ENCODE results near the gene FERMT1. TPM values are rescaled to one million over a fixed set of nuclear protein-coding genes. Genes with fewer than 3 reads are reported as not detected.

Gene FERMT1
- total and polyA plus RNA-seq, 2 experiments from 2014 or later = 16.2 to 18.3 TPM

GRCh38 chr20:6057691-6058090 lies 65.1 kb downstream of the FERMT1 start:
- DNase-seq (ENCODE audit: low spot score) (no peak), ATAC-seq (no peak)
- Mint-ChIP-seq H3K9me3 (no peaks in the 10 kb centered on the region; the same call in 2 of the 3 replicates), H3K4me1 (peaks cover 18% of the 10 kb centered on the region), H3K4me3 (no peak overlapping the region), H3K27ac (no peak overlapping the region), H3K27me3 (ENCODE audit: insufficient read depth, low read depth, poor library complexity) (peaks cover 21% of the 10 kb centered on the region), H3K36me3 (ENCODE audit: low read depth) (no peaks in the 10 kb centered on the region; the same call in 2 of the 3 replicates)
- Histone ChIP-seq H3K4me1 (ENCODE audit: insufficient read depth) (peaks cover 11% of the 10 kb centered on the region), H4K20me1 (replicated peaks; ENCODE audit: insufficient read depth) (no peaks in the 10 kb centered on the region), H2AFZ (no peak overlapping the region), H3F3A (replicated peaks; ENCODE audit: low read depth) (0 out of 2 replicates have a peak, but pooled peaks cover 4% of the 10 kb centered on the region), H3K9me2 (ENCODE audit: insufficient read depth) (no peaks in the 10 kb centered on the region), H3K27ac (ENCODE audit: low read depth) (no peak overlapping the region), H3K27me3 (ENCODE audit: insufficient read depth) (peaks cover 24% of the 10 kb centered on the region), H3K4me2 (no peak overlapping the region), H3K36me3 (ENCODE audit: insufficient read depth) (no peaks in the 10 kb centered on the region), H3K79me2 (replicated peaks; ENCODE audit: insufficient read depth) (no peaks in the 10 kb centered on the region), H3K4me3 (no peak overlapping the region)
- TF ChIP-seq CTCF (conservative IDR thresholded peaks at IDR 0.05; ENCODE audit: low read depth in 2 of 2) (no peak), POLR2AphosphoS5 (IDR thresholded peaks at IDR 0.05; ENCODE audit: low read depth) (no peak), NANOG (IDR thresholded peaks at IDR 0.05; ENCODE audit: borderline replicate concordance) (no peak), ZNF114 (CRISPR knock-in tag; IDR thresholded peaks at IDR 0.05) (no peak)

- no peak for ATAC-seq
- peaks cover 11% of the 10 kb centered on the region for H3K4me1 ChIP-seq (ENCODE audit: insufficient read depth)
- H3K4me2 ChIP-seq = no peak overlapping the region
- H3K4me3 Mint-ChIP-seq = no peak overlapping the region
- no peak overlapping the region for H3K4me3 ChIP-seq
- no peaks in the 10 kb centered on the region for H3K36me3 ChIP-seq (ENCODE audit: insufficient read depth)
- peaks cover 24% of the 10 kb centered on the region for H3K27me3 Mint-ChIP-seq (ENCODE audit: insufficient read depth, low read depth, poor library complexity)
- no peaks in the 10 kb centered on the region; the same call in 2 of the 3 replicates for H3K9me3 Mint-ChIP-seq
- H3K27ac Mint-ChIP-seq = no peak overlapping the region
- H3K79me2 ChIP-seq (replicated peaks; ENCODE audit: insufficient read depth) = no peaks in the 10 kb centered on the region
- H3K9me2 ChIP-seq (ENCODE audit: insufficient read depth) = no peaks in the 10 kb centered on the region
- H3F3A ChIP-seq (replicated peaks; ENCODE audit: low read depth) = 0 out of 2 replicates have a peak, but pooled peaks cover 4% of the 10 kb centered on the region
- peaks cover 30% of the 10 kb centered on the region for H3K27me3 ChIP-seq (ENCODE audit: insufficient read depth)
- no peaks in the 10 kb centered on the region; the same call in 2 of the 3 replicates for H3K36me3 Mint-ChIP-seq (ENCODE audit: low read depth)
- DNase-seq (ENCODE audit: low spot score) = no peak
- H3K4me1 Mint-ChIP-seq = peaks cover 18% of the 10 kb centered on the region
- H3K27ac ChIP-seq (ENCODE audit: low read depth) = no peak overlapping the region
- H2AFZ ChIP-seq = no peak overlapping the region
- no peaks in the 10 kb centered on the region for H4K20me1 ChIP-seq (replicated peaks; ENCODE audit: insufficient read depth)
- TF ChIP-seq STAT1 (IDR thresholded peaks at IDR 0.05; ENCODE audit: unreplicated experiment) = no peak
- no peak for TF ChIP-seq ZNF331 (CRISPR knock-in tag; IDR thresholded peaks at IDR 0.05; ENCODE audit: low read depth)
- no peak for TF ChIP-seq POLR2AphosphoS5 (IDR thresholded peaks at IDR 0.05; ENCODE audit: low read depth)
- no peak for TF ChIP-seq JUNB (IDR thresholded peaks at IDR 0.05; ENCODE audit: unreplicated experiment)
- no peak for TF ChIP-seq CREB1 (CRISPR knock-in tag; IDR thresholded peaks at IDR 0.05; ENCODE audit: low read depth)
- no peak for TF ChIP-seq ZNF462 (CRISPR knock-in tag; IDR thresholded peaks at IDR 0.05)
- TF ChIP-seq EZH2 (IDR thresholded peaks at IDR 0.05; ENCODE audit: low read depth, unreplicated experiment) = no peak
- TF ChIP-seq ZNF114 (CRISPR knock-in tag; IDR thresholded peaks at IDR 0.05) = no peak
- no peak for TF ChIP-seq EZH2phosphoT487 (IDR thresholded peaks at IDR 0.05; ENCODE audit: unreplicated experiment)
- TF ChIP-seq NANOG (IDR thresholded peaks at IDR 0.05; ENCODE audit: borderline replicate concordance) = no peak
- no peak for TF ChIP-seq CTCF (conservative IDR thresholded peaks at IDR 0.05; ENCODE audit: low read depth in 2 of 2)
Observed at GRCh38 chr20:6057139-6057538, 65.7 kb downstream of the FERMT1 start.

Measured in GM23338 (cell line).